Liver (tissue), 3 donors: ENCODE results near the gene XPR1.

Experiments
- GABPA ChIP-seq, 2 donors: IDR thresholded peaks in 1 of 2; conservative IDR thresholded peaks in 1 of 2; 2 replicates each; pipeline ENCODE4 v1.6.1; 2016; ENCODE audit warnings: antibody characterized with exemption in 2 of 2, mild to moderate bottlenecking in 1 of 2, moderate library complexity in 1 of 2
- HNF4G ChIP-seq: IDR thresholded peaks from 2 replicates; pipeline ENCODE4 v1.6.1; 2016; ENCODE audit warnings: antibody characterized with exemption
- JUND ChIP-seq, 2 donors: IDR thresholded peaks; 2 replicates each; pipeline ENCODE4 v1.6.1; 2016; ENCODE audit warnings: antibody characterized with exemption in 2 of 2
- NR2F2 ChIP-seq: IDR thresholded peaks from 2 replicates; pipeline ENCODE4 v1.6.1; 2016; ENCODE audit warnings: antibody characterized with exemption
- RAD21 ChIP-seq, 2 donors: IDR thresholded peaks; 2 replicates each; pipeline ENCODE4 v1.6.1; 2016; ENCODE audit warnings: antibody characterized with exemption in 2 of 2, mild to moderate bottlenecking in 2 of 2
- SP1 ChIP-seq: IDR thresholded peaks from 2 replicates; pipeline ENCODE4 v1.6.1; 2018; ENCODE audit warnings: antibody characterized with exemption, mild to moderate bottlenecking
- TAF1 ChIP-seq: conservative IDR thresholded peaks from 2 replicates; pipeline ENCODE4 v1.6.1; 2016; ENCODE audit warnings: antibody characterized with exemption, mild to moderate bottlenecking
- YY1 ChIP-seq: IDR thresholded peaks from 2 replicates; pipeline ENCODE4 v1.6.1; 2016; ENCODE audit warnings: antibody characterized with exemption, mild to moderate bottlenecking
- TF ChIP-seq, protein P1 (sequence below): fragments of 150-350 bp; IDR thresholded peaks from 2 replicates; pipeline ENCODE4 v1.5.1; 2017; ENCODE audit warnings: improper control_type of control experiment, low read depth, low read length; ENCODE audit not compliant: missing input control
- TF ChIP-seq, protein P2 (sequence below): IDR thresholded peaks from 2 replicates; pipeline ENCODE4 v1.6.1; 2016; ENCODE audit warnings: antibody characterized with exemption
- TF ChIP-seq, protein P3 (sequence below): IDR thresholded peaks from 2 replicates; pipeline ENCODE4 v1.6.1; 2016; ENCODE audit warnings: antibody characterized with exemption, mild to moderate bottlenecking
- TF ChIP-seq, protein P4 (sequence below): IDR thresholded peaks from 2 replicates; pipeline ENCODE4 v1.6.1; 2016; ENCODE audit warnings: antibody characterized with exemption
- donor health status: healthy.
- donor health status: healthy.

DNA sequence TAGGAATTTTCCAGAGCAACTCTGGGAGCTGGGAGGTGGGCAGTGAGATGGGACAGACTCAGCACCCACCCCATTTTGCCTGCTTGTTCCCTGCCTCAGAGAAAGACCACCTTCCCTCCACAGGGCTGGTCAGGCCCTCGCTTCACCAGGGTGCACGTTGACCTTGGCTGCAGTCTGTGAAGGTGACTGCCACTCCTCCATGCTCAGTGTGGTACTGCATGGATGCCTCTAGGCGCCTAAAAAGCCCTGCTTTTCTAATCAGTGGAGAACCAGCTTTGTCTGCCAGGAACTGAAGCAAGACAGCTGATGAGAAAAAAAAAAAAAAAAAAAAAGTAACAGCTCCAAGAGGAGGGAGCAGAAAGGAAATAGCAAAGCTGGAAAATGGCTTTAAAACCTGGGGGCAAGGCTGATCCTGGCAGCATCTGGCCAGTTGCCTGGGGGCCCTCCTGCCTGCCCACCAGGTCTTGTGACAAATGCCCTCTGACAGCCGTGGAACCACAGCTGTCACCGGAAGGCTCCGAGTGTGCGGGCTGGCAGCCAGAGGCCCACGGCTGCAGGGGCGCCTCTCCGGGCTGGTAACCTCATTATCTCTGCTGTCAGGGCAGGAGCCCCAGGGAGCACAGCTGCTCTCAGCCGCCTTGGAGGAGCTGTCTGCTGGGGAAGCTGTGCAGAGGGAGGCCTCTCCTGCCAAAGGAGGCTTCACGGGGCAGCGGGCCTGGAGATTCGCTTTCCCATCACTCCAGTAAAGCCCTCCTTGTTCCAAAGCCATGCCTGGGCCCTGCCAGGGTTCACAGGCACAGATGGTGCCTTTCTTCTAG is 294.6 kb downstream of the XPR1 start:
- TF ChIP-seq, protein P1, sequence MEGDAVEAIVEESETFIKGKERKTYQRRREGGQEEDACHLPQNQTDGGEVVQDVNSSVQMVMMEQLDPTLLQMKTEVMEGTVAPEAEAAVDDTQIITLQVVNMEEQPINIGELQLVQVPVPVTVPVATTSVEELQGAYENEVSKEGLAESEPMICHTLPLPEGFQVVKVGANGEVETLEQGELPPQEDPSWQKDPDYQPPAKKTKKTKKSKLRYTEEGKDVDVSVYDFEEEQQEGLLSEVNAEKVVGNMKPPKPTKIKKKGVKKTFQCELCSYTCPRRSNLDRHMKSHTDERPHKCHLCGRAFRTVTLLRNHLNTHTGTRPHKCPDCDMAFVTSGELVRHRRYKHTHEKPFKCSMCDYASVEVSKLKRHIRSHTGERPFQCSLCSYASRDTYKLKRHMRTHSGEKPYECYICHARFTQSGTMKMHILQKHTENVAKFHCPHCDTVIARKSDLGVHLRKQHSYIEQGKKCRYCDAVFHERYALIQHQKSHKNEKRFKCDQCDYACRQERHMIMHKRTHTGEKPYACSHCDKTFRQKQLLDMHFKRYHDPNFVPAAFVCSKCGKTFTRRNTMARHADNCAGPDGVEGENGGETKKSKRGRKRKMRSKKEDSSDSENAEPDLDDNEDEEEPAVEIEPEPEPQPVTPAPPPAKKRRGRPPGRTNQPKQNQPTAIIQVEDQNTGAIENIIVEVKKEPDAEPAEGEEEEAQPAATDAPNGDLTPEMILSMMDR, result no peak
- TF ChIP-seq JUND (IDR thresholded peaks at IDR 0.05) (no peak), YY1 (no peak), RAD21 (IDR thresholded peaks at IDR 0.05) (no peak), HNF4G (no peak), SP1 (no peak), GABPA (IDR thresholded peaks at IDR 0.05 in 1 of 2, conservative IDR thresholded peaks at IDR 0.05 in 1 of 2) (no peak), TAF1 (no peak), NR2F2 (no peak)
- TF ChIP-seq, protein P2, sequence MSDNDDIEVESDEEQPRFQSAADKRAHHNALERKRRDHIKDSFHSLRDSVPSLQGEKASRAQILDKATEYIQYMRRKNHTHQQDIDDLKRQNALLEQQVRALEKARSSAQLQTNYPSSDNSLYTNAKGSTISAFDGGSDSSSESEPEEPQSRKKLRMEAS, result no peak
- TF ChIP-seq, protein P3, sequence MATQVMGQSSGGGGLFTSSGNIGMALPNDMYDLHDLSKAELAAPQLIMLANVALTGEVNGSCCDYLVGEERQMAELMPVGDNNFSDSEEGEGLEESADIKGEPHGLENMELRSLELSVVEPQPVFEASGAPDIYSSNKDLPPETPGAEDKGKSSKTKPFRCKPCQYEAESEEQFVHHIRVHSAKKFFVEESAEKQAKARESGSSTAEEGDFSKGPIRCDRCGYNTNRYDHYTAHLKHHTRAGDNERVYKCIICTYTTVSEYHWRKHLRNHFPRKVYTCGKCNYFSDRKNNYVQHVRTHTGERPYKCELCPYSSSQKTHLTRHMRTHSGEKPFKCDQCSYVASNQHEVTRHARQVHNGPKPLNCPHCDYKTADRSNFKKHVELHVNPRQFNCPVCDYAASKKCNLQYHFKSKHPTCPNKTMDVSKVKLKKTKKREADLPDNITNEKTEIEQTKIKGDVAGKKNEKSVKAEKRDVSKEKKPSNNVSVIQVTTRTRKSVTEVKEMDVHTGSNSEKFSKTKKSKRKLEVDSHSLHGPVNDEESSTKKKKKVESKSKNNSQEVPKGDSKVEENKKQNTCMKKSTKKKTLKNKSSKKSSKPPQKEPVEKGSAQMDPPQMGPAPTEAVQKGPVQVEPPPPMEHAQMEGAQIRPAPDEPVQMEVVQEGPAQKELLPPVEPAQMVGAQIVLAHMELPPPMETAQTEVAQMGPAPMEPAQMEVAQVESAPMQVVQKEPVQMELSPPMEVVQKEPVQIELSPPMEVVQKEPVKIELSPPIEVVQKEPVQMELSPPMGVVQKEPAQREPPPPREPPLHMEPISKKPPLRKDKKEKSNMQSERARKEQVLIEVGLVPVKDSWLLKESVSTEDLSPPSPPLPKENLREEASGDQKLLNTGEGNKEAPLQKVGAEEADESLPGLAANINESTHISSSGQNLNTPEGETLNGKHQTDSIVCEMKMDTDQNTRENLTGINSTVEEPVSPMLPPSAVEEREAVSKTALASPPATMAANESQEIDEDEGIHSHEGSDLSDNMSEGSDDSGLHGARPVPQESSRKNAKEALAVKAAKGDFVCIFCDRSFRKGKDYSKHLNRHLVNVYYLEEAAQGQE, result no peak
- TF ChIP-seq, protein P4, sequence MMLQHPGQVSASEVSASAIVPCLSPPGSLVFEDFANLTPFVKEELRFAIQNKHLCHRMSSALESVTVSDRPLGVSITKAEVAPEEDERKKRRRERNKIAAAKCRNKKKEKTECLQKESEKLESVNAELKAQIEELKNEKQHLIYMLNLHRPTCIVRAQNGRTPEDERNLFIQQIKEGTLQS, result no peak
